ENCODE data around the gene PHF5A. TPM values are rescaled to one million over a fixed set of nuclear protein-coding genes. Genes with fewer than 3 reads are reported as not detected.

Gene PHF5A
- polyA plus RNA-seq, 1 experiment: 44.3 TPM

GRCh38 chr22:41481131-41481830, 12.8 kb upstream of the PHF5A start:
- no peak for DNase-seq (ENCODE audit: low read depth)
- Histone ChIP-seq H3K4me3 (ENCODE audit: low read depth, low read length) (no peak overlapping the region), H3K36me3 (ENCODE audit: control insufficient read depth, insufficient read depth, low read length) (no peaks in the 10 kb centered on the region), H3K27me3 (ENCODE audit: control insufficient read depth, insufficient read depth, low read length) (no peaks in the 10 kb centered on the region)
- no peak for TF ChIP-seq CTCF (IDR thresholded peaks at IDR 0.05; ENCODE audit: insufficient read depth, low read depth, low read length)
- CTCF ChIA-PET: interaction anchor here (1.3 to 4.2 kb wide), 6 partner anchors 10 to 116 kb away, joined by 3 to 17 read pairs (median 8); partner anchors contain the start of genes ACO2 and PHF5A
- POLR2A ChIA-PET: interaction anchor here (0.6 kb wide), 1 partner anchor 36 kb away, joined by 3 read pairs; no protein-coding TSS in a partner anchor

GRCh38 chr22:41480397-41480735, 11.9 kb upstream of the PHF5A start:
- no peaks in the 10 kb centered on the region for H3K27me3 ChIP-seq (ENCODE audit: control insufficient read depth, insufficient read depth, low read length)
- CTCF ChIA-PET: interaction anchor here (0.9 to 4.2 kb wide), 7 partner anchors 11 to 117 kb away, joined by 3 to 17 read pairs (median 7); partner anchors contain the start of genes ACO2 and PHF5A
- no peaks in the 10 kb centered on the region for H3K36me3 ChIP-seq (ENCODE audit: control insufficient read depth, insufficient read depth, low read length)
- DNase-seq (ENCODE audit: low read depth): no peak
- POLR2A ChIA-PET: interaction anchor here (0.6 kb wide), 1 partner anchor 37 kb away, joined by 3 read pairs; no protein-coding TSS in a partner anchor
- no peak overlapping the region for H3K4me3 ChIP-seq (ENCODE audit: low read depth, low read length)
- TF ChIP-seq CTCF (IDR thresholded peaks at IDR 0.05; ENCODE audit: insufficient read depth, low read depth, low read length): no peak

- ChIA-PET POLR2A (no interaction called here), CTCF (interaction anchor here (0.9 to 4.2 kb wide), 5 partner anchors 12 to 76 kb away, joined by 3 to 17 read pairs (median 5); no protein-coding TSS in a partner anchor)
- DNase-seq (ENCODE audit: low read depth): no peak
- H3K27me3 ChIP-seq (ENCODE audit: control insufficient read depth, insufficient read depth, low read length): no peaks in the 10 kb centered on the region
- TF ChIP-seq CTCF (IDR thresholded peaks at IDR 0.05; ENCODE audit: insufficient read depth, low read depth, low read length): 0 out of 2 replicates have a peak, but pooled peaks have one; percentile 4
- no peaks in the 10 kb centered on the region for H3K36me3 ChIP-seq (ENCODE audit: control insufficient read depth, insufficient read depth, low read length)
- no peak overlapping the region for H3K4me3 ChIP-seq (ENCODE audit: low read depth, low read length)
Observed at GRCh38 chr22:41479671-41480396, 11.3 kb upstream of the PHF5A start.

- no peak for DNase-seq (ENCODE audit: low read depth)
- no peak for TF ChIP-seq CTCF (IDR thresholded peaks at IDR 0.05; ENCODE audit: insufficient read depth, low read depth, low read length)
- CTCF ChIA-PET: interaction anchor here (1.2 to 4.2 kb wide), 2 partner anchors 9 to 39 kb away, joined by 3 to 17 read pairs; no protein-coding TSS in a partner anchor
- POLR2A ChIA-PET: no interaction called here
- Histone ChIP-seq H3K4me3 (ENCODE audit: low read depth, low read length) (no peak overlapping the region), H3K36me3 (ENCODE audit: control insufficient read depth, insufficient read depth, low read length) (no peaks in the 10 kb centered on the region), H3K27me3 (ENCODE audit: control insufficient read depth, insufficient read depth, low read length) (no peaks in the 10 kb centered on the region)
Observed at GRCh38 chr22:41478891-41479521, 10.5 kb upstream of the PHF5A start.

GRCh38 chr22:41478473-41478872, 10.0 kb upstream of the PHF5A start:
- ChIA-PET CTCF (interaction anchor here (1.2 to 4.2 kb wide), 2 partner anchors 9 to 39 kb away, joined by 3 to 17 read pairs; no protein-coding TSS in a partner anchor), POLR2A (no interaction called here)
- no peak overlapping the region for H3K4me3 ChIP-seq (ENCODE audit: low read depth, low read length)
- TF ChIP-seq CTCF (IDR thresholded peaks at IDR 0.05; ENCODE audit: insufficient read depth, low read depth, low read length): no peak
- H3K36me3 ChIP-seq (ENCODE audit: control insufficient read depth, insufficient read depth, low read length): no peaks in the 10 kb centered on the region
- H3K27me3 ChIP-seq (ENCODE audit: control insufficient read depth, insufficient read depth, low read length): no peaks in the 10 kb centered on the region
- DNase-seq (ENCODE audit: low read depth): no peak

Measured in BJ (cell line).